ENCODE results near the gene KLK7.
"Not testable (repeated sequence)": the region's sequence is repeated elsewhere in the genome, so short reads cannot be mapped to it uniquely, and the experiment has no call there.

KLK7 gene

DNA sequence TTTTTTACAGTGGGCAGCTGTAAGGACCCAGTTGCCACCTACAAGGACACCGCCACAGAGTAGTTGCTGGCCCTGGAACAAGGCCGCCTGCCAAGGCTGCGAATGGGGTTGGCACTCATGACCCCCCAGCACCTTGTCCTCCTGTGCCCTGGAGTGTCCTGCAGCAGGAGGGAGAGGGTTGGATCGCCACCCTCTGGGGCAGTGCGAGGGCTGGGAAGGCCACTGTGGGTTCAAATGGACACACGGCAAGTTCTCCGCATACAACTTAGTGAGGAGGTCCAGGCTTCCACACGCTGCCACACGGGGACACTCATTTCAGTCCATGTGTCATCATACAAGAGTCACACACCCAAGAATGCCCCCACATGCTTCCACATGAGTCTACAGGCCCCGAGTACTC is 16.7 kb upstream of the KLK7 start:
- Histone ChIP-seq H3K9ac (ENCODE audit: low read depth, low read length) (no peak overlapping the region), H3K4me3 (ENCODE audit: low read depth, low read length) (no peak overlapping the region), H3K27me3 (ENCODE audit: control insufficient read depth, insufficient read depth, low read length) (peaks cover 4% of the 10 kb centered on the region; the same call in 1 of the 2 replicates)

DNA sequence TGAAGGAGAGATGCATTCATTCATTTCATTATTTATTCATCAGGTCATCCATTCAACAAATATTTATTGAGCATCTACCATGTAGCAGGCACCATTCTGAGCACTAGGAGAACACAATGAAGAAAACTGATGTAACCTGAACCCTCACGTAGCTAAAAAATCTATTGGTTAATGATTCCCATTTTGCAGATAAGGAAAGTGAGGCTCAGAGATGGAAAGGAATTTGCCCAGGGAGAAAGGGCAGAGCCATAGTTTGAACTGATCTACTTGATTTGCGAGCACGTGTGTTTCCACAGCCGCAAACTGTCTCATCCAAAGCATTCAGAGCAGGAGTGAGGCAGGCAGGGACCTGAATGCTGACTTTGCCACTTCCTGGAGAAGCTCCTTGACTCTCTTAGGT is 15.0 kb upstream of the KLK7 start:
- H3K27ac ChIP-seq (ENCODE audit: low read depth, low read length), result no peak overlapping the region
- H3K4me1 ChIP-seq (ENCODE audit: control insufficient read depth, insufficient read depth, low read length), result peaks cover 9% of the 10 kb centered on the region; the same call in 1 of the 2 replicates
- no peaks in the 10 kb centered on the region for H3K36me3 ChIP-seq (ENCODE audit: control insufficient read depth, insufficient read depth, low read length)
- no peak overlapping the region for H3K9ac ChIP-seq (ENCODE audit: low read depth, low read length)
- H3K27me3 ChIP-seq (ENCODE audit: control insufficient read depth, insufficient read depth, low read length), result peaks cover 4% of the 10 kb centered on the region; the same call in 1 of the 2 replicates
- H3K9me3 ChIP-seq (ENCODE audit: control insufficient read depth, insufficient read depth, low read length), result no peaks in the 10 kb centered on the region
- no peak overlapping the region for H3K4me3 ChIP-seq (ENCODE audit: low read depth, low read length)

More for the DNA sequence above, 16.7 kb upstream of the KLK7 start:
- no peaks in the 10 kb centered on the region for H3K36me3 ChIP-seq (ENCODE audit: control insufficient read depth, insufficient read depth, low read length)
- H3K27ac ChIP-seq (ENCODE audit: low read depth, low read length), result no peak overlapping the region
- H3K9me3 ChIP-seq (ENCODE audit: control insufficient read depth, insufficient read depth, low read length), result no peaks in the 10 kb centered on the region
- peaks cover 9% of the 10 kb centered on the region; the same call in 1 of the 2 replicates for H3K4me1 ChIP-seq (ENCODE audit: control insufficient read depth, insufficient read depth, low read length)

DNA sequence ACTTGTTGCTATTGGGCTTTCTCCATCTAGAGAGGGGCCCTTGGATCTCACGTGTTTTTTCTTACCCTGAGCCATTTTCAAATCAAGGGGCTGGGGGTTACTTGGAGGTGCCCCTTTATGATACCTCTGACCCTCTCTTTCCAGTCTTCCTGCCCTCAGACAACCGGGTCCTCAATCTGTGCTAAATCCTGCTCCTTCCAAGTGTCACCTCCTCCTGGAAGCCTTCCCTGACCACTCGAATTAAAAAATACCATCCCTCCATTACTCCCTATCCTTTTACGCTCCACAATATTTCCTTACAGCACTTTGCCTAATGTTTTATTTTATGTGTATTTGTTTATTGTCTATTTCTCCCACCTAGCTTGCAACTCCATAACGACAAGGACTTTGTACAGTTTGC is 14.3 kb upstream of the KLK7 start:
- Histone ChIP-seq H3K27me3 (ENCODE audit: control insufficient read depth, insufficient read depth, low read length) (peaks cover 4% of the 10 kb centered on the region; the same call in 1 of the 2 replicates), H3K27ac (ENCODE audit: low read depth, low read length) (no peak overlapping the region), H3K4me3 (ENCODE audit: low read depth, low read length) (no peak overlapping the region), H3K36me3 (ENCODE audit: control insufficient read depth, insufficient read depth, low read length) (no peaks in the 10 kb centered on the region), H3K9me3 (ENCODE audit: control insufficient read depth, insufficient read depth, low read length) (no peaks in the 10 kb centered on the region), H3K9ac (ENCODE audit: low read depth, low read length) (no peak overlapping the region), H3K4me1 (ENCODE audit: control insufficient read depth, insufficient read depth, low read length) (peaks cover 9% of the 10 kb centered on the region; the same call in 1 of the 2 replicates)

DNA sequence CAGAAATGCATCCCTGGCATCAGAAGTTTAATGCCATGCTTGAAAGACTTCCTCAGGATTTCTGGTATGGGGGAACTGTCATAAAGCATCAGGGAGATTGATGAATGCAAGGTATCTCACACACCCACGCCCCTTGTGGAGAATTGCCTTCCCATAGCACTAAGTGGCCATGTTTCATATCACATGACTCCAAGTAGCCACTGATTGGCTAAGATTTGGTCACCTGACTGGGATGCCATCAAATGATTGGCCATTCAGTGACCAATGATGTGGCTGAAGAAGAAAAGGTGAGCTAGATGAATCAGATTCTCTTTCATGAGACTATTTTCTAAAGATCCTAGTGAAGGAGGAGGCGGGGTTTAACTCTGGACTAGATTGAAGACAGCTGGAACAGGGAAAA is 10.4 kb upstream of the KLK7 start:
- Histone ChIP-seq H3K4me3 (ENCODE audit: low read depth, low read length) (no peak overlapping the region), H3K9ac (ENCODE audit: low read depth, low read length) (no peak overlapping the region), H3K36me3 (ENCODE audit: control insufficient read depth, insufficient read depth, low read length) (no peaks in the 10 kb centered on the region), H3K27ac (ENCODE audit: low read depth, low read length) (no peak overlapping the region), H3K4me1 (ENCODE audit: control insufficient read depth, insufficient read depth, low read length) (no peaks in the 10 kb centered on the region), H3K27me3 (ENCODE audit: control insufficient read depth, insufficient read depth, low read length) (peaks cover 4% of the 10 kb centered on the region; the same call in 1 of the 2 replicates), H3K9me3 (ENCODE audit: control insufficient read depth, insufficient read depth, low read length) (no peaks in the 10 kb centered on the region)

DNA sequence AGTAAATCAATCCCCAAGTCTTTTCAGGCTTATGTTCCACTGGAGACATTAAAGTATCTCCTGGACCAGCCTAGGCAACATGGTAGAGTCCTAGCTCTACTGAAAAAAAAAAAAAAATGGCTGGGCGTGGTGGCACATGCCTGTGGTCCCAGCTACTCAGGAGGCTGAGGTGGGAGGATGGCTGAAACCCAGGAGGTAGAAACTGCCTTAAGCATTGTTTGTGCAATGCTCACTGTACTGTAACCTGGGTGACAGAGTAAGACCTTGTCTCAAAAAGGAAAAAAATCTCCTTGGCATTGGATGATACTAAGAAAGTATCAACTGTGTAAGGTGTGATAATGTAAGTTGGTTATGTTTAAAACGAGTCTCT is 8.9 kb upstream of the KLK7 start:
- Histone ChIP-seq H3K9ac (ENCODE audit: low read depth, low read length) (no peak overlapping the region), H3K4me3 (ENCODE audit: low read depth, low read length) (no peak overlapping the region), H3K9me3 (ENCODE audit: control insufficient read depth, insufficient read depth, low read length) (no peaks in the 10 kb centered on the region), H3K4me1 (ENCODE audit: control insufficient read depth, insufficient read depth, low read length) (no peaks in the 10 kb centered on the region), H3K36me3 (ENCODE audit: control insufficient read depth, insufficient read depth, low read length) (no peaks in the 10 kb centered on the region), H3K27me3 (ENCODE audit: control insufficient read depth, insufficient read depth, low read length) (peaks cover 9% of the 10 kb centered on the region; the same call in 1 of the 2 replicates), H3K27ac (ENCODE audit: low read depth, low read length) (no peak overlapping the region)

DNA sequence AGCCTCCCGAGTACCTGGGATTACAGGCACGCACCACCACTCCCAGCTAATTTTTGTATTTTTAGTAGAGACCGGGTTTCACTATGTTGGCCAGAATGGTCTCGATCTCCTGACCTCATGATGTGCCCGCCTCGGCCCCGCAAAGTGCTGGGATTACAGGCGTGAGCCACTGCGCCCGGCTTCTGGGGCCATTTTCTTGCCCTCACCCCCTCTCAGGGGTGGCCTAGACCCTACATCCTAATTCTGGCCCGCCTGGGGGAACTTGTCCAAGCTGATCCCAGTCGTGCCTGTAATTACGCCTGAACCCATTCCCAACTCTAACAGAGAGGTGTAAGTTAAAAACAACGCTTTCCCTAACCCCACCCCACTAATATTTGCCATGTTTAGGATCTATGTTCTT is 699 bp upstream of the KLK7 start:
- not testable (repeated sequence) for H3K4me3 ChIP-seq (ENCODE audit: low read depth, low read length); H3K36me3 ChIP-seq (ENCODE audit: control insufficient read depth, insufficient read depth, low read length); H3K4me1 ChIP-seq (ENCODE audit: control insufficient read depth, insufficient read depth, low read length); H3K9me3 ChIP-seq (ENCODE audit: control insufficient read depth, insufficient read depth, low read length); H3K27ac ChIP-seq (ENCODE audit: low read depth, low read length); H3K9ac ChIP-seq (ENCODE audit: low read depth, low read length)
- peaks cover 14% of the 10 kb centered on the region; the same call in 1 of the 2 replicates for H3K27me3 ChIP-seq (ENCODE audit: control insufficient read depth, insufficient read depth, low read length)

DNA sequence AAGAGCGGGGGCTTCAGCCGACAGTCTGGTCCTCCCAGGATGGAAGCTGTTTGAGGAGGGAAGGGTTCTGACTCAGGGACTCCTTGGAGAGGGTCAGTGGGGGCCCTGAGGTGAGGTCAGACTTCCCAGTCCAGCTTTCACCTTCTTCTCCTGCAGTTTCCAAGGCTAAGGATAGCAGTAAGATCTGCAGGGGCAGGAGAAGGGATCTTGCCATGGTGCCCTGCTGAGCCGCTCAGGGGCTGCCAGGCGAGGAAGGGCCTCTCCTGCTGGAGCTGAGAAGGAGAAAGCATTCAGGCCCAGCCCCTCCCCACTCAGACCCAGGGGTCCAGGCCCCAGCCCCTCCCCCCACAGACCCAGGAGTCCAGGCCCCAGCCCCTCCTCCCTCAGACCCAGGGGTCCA is 1.5 kb downstream of the KLK7 start:
- Histone ChIP-seq H3K27ac (ENCODE audit: low read depth, low read length) (no peak overlapping the region), H3K27me3 (ENCODE audit: control insufficient read depth, insufficient read depth, low read length) (peaks cover 4% of the 10 kb centered on the region; the same call in 1 of the 2 replicates), H3K9ac (ENCODE audit: low read depth, low read length) (no peak overlapping the region), H3K36me3 (ENCODE audit: control insufficient read depth, insufficient read depth, low read length) (no peaks in the 10 kb centered on the region), H3K9me3 (ENCODE audit: control insufficient read depth, insufficient read depth, low read length) (no peaks in the 10 kb centered on the region), H3K4me3 (ENCODE audit: low read depth, low read length) (no peak overlapping the region), H3K4me1 (ENCODE audit: control insufficient read depth, insufficient read depth, low read length) (peaks cover 10% of the 10 kb centered on the region; the same call in 1 of the 2 replicates)

DNA sequence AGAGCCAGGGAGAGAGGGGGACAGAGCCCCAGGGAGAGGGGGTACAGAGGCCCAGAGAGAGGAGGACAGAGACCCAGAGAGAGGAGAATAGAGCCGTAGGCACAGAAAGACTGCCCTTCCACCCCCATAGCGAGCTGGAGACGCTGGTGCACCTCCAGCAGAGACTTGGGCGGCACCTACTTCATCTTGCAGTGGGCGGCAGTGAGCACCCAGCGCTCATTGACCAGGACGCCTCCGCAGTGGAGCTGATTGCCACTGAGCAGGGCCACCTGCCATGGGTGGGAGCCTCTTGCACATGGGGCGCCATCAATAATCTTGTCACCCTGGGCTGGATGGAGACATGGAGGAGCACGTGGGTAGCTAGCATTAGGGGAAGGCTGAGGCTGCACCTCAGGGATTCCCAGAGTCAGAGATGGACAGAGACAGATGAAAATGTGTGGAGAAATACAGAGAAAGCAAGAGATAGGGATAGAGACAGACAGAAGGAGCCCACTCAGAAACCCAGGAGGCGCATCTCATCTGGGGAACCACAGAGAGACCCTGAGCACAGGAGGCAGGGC is 2.0 kb downstream of the KLK7 start:
- Histone ChIP-seq H3K9ac (ENCODE audit: low read depth, low read length) (no peak overlapping the region), H3K27ac (ENCODE audit: low read depth, low read length) (no peak overlapping the region), H3K36me3 (ENCODE audit: control insufficient read depth, insufficient read depth, low read length) (no peaks in the 10 kb centered on the region), H3K9me3 (ENCODE audit: control insufficient read depth, insufficient read depth, low read length) (no peaks in the 10 kb centered on the region), H3K4me1 (ENCODE audit: control insufficient read depth, insufficient read depth, low read length) (peaks cover 10% of the 10 kb centered on the region; the same call in 1 of the 2 replicates), H3K27me3 (ENCODE audit: control insufficient read depth, insufficient read depth, low read length) (peaks cover 3% of the 10 kb centered on the region; the same call in 1 of the 2 replicates), H3K4me3 (ENCODE audit: low read depth, low read length) (no peak overlapping the region)

DNA sequence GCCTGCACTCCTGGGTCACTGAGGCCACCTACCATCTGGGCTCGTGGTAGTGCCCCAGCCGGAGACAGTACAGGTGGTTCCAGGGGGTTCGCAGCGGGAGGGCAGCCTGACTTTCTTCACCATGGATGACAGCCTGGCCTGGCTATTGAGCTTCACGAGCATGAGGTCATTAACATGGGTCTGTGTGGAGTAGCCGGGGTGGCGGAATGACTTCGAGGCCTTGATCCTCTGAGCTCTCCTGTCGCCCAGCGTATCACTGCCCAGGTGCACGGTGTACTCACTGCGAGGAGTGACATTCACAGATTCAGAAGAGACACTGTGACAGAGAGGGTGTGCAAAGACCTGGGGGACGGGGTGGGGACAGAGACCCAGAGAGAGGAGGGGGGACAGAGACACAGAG is 3.5 kb downstream of the KLK7 start:
- Histone ChIP-seq H3K9ac (ENCODE audit: low read depth, low read length) (no peak overlapping the region), H3K4me1 (ENCODE audit: control insufficient read depth, insufficient read depth, low read length) (peaks cover 15% of the 10 kb centered on the region), H3K27me3 (ENCODE audit: control insufficient read depth, insufficient read depth, low read length) (peaks cover 3% of the 10 kb centered on the region; the same call in 1 of the 2 replicates)

DNA sequence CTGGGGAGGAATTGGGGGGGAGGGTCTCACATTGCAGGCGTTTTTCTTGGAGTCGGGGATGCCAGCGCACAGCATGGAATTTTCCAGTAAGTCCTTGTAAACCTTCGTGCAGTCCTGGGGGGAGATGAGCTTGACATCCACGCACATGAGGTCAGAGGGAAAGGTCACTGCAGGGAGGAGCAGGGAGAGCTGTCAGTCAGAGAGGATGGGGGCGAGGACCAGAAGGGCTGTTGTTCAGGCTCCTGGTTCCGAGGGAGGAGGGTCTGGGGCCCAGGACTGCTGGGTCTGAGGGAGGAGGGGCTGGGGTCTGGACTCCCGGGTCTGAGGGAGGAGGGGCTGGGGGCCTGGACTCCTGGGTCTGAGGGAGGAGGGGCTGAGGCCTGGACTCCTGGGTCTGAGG is 4.0 kb downstream of the KLK7 start:
- Histone ChIP-seq H3K4me3 (ENCODE audit: low read depth, low read length) (no peak overlapping the region), H3K27me3 (ENCODE audit: control insufficient read depth, insufficient read depth, low read length) (peaks cover 3% of the 10 kb centered on the region; the same call in 1 of the 2 replicates), H3K9ac (ENCODE audit: low read depth, low read length) (no peak overlapping the region), H3K9me3 (ENCODE audit: control insufficient read depth, insufficient read depth, low read length) (no peaks in the 10 kb centered on the region), H3K4me1 (ENCODE audit: control insufficient read depth, insufficient read depth, low read length) (peaks cover 15% of the 10 kb centered on the region), H3K36me3 (ENCODE audit: control insufficient read depth, insufficient read depth, low read length) (no peaks in the 10 kb centered on the region), H3K27ac (ENCODE audit: low read depth, low read length) (no peak overlapping the region)

More for the DNA sequence above, 3.5 kb downstream of the KLK7 start:
- Histone ChIP-seq H3K36me3 (ENCODE audit: control insufficient read depth, insufficient read depth, low read length) (no peaks in the 10 kb centered on the region), H3K9me3 (ENCODE audit: control insufficient read depth, insufficient read depth, low read length) (no peaks in the 10 kb centered on the region), H3K27ac (ENCODE audit: low read depth, low read length) (no peak overlapping the region), H3K4me3 (ENCODE audit: low read depth, low read length) (no peak overlapping the region)

DNA sequence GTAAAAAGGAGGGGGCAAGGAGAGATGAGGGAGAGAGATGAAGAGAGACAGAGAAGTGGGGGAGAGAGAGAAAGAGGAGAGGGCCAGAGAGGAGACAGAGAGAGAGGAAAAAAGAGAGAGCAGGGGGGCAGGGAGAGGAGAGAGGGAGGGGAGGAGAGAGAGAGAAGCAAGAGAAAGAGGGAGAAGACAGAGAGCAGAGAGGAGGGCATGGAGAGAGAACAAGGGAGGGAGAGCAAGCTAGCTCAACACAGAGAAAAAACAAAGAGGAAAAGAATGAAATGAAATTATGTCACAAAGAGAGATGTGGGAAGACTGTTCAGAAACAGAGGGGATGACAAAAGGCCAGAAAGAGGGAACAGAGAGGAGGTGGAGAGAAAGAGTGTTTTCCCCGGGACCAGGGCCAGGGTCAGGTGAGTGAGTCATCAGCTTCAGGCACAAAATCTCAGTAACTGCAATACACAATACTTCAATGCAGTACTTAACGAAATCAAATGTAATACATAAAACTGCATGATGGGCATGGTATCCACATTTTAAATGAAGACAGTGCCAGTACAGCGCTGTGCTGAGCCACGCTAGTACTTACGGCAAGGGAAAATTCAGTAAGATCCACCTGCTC is 4.8 kb downstream of the KLK7 start:
- Histone ChIP-seq H3K4me3 (ENCODE audit: low read depth, low read length) (no peak overlapping the region), H3K27me3 (ENCODE audit: control insufficient read depth, insufficient read depth, low read length) (peaks cover under 1% of the 10 kb centered on the region; the same call in 1 of the 2 replicates), H3K27ac (ENCODE audit: low read depth, low read length) (no peak overlapping the region), H3K4me1 (ENCODE audit: control insufficient read depth, insufficient read depth, low read length) (peaks cover 15% of the 10 kb centered on the region), H3K9ac (ENCODE audit: low read depth, low read length) (no peak overlapping the region), H3K36me3 (ENCODE audit: control insufficient read depth, insufficient read depth, low read length) (no peaks in the 10 kb centered on the region), H3K9me3 (ENCODE audit: control insufficient read depth, insufficient read depth, low read length) (no peaks in the 10 kb centered on the region)
